SK-N-SH treated with all-trans-retinoic acid at 6 μM for 48 hours (cell line): ENCODE results near the gene RAET1E.

ENCODE experiments used
- ARNTL ChIP-seq: fragments of 450-650 bp; formaldehyde crosslinking; IDR thresholded peaks from 2 replicates; pipeline ENCODE4 v1.5.0; 2020; ENCODE audit warnings: low read depth, mild to moderate bottlenecking, moderate library complexity, borderline replicate concordance
- RARB ChIP-seq: fragments of 250-450 bp; sonication (Bioruptor Pico); IDR thresholded peaks from 2 replicates; pipeline ENCODE4 v1.8.0; 2021; ENCODE audit warnings: mild to moderate bottlenecking, moderate library complexity
- TOX ChIP-seq: fragments of 250-450 bp; sonication (Bioruptor Pico); IDR thresholded peaks from 2 replicates; pipeline ENCODE4 v1.8.0; 2021; ENCODE audit warnings: mild to moderate bottlenecking, moderate library complexity, borderline replicate concordance
- ZC3H10 ChIP-seq: fragments of 250-450 bp; sonication (Bioruptor Pico); IDR thresholded peaks from 2 replicates; pipeline ENCODE4 v1.5.1; 2021; ENCODE audit warnings: mild to moderate bottlenecking, moderate library complexity
- ZFP3 ChIP-seq: fragments of 250-450 bp; sonication (Bioruptor Pico); IDR thresholded peaks from 2 replicates; pipeline ENCODE4 v1.5.0; 2020; ENCODE audit warnings: mild to moderate bottlenecking, moderate library complexity
- TF ChIP-seq, protein P1 (sequence below): fragments of 250-450 bp; sonication (Bioruptor Pico); IDR thresholded peaks from 2 replicates; pipeline ENCODE4 v1.8.0; 2021; ENCODE audit warnings: low read depth, mild to moderate bottlenecking, moderate library complexity, borderline replicate concordance
- TF ChIP-seq, protein P2 (sequence below): fragments of 250-450 bp; sonication (Bioruptor Pico); IDR thresholded peaks from 2 replicates; pipeline ENCODE4 v1.5.0; 2020; ENCODE audit warnings: mild to moderate bottlenecking, moderate library complexity

DNA sequence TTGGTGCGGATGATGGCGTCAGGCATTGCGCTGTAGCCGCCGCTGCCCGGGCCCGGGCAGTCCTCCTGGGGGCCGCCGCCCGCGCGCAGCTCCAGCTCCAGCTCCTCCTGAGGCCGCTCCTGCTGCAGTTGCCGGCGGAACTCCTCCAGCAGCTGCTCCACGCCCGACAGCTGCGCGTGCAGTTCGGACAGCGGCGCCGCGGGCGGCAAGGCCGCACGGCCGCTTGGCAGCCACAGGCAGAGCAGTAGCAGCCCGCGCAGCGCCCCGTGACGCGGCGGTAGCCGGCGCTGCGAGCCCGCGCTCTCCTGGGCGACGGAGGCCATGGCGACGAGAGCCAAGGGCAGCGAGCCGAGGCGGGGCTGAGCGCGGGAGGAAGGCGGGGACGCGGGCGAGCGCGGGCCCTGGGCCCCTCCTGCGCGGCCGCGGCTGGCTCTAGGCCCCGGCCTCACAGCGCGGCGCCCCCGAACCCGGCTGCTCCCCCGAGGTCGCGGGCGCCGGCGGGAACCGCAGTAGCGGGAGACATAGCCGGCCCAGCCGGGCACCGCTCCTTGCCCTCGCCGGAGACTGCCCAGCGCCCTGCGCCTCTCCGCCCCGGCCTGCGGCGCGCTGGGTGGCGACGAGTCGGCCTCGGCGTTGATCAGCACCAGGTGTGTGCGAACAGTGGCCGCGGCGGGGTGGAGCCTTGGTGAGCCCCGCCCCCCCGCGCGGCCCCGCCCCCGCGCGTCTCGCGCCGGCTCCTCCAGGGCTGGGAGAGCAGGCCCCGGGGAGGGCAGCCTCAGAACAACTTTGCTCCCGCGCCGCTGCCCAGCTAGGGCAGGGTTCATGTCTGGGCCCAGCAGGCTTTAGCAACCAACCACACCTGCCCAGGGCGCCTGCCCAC is 34.0 kb downstream of the RAET1E start, which contains the start of gene LRP11:
- TF ChIP-seq ZFP3 (CRISPR knock-in tag) (peak; percentile 85; the same call in 1 of the 2 replicates), ARNTL (CRISPR knock-in tag) (no peak), ZC3H10 (CRISPR knock-in tag) (no peak), RARB (CRISPR knock-in tag) (no peak), TOX (no peak)
- TF ChIP-seq, protein P1, sequence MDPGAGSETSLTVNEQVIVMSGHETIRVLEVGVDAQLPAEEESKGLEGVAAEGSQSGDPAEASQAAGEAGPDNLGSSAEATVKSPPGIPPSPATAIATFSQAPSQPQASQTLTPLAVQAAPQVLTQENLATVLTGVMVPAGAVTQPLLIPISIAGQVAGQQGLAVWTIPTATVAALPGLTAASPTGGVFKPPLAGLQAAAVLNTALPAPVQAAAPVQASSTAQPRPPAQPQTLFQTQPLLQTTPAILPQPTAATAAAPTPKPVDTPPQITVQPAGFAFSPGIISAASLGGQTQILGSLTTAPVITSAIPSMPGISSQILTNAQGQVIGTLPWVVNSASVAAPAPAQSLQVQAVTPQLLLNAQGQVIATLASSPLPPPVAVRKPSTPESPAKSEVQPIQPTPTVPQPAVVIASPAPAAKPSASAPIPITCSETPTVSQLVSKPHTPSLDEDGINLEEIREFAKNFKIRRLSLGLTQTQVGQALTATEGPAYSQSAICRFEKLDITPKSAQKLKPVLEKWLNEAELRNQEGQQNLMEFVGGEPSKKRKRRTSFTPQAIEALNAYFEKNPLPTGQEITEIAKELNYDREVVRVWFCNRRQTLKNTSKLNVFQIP (CRISPR knock-in tag): no peak
- TF ChIP-seq, protein P2, sequence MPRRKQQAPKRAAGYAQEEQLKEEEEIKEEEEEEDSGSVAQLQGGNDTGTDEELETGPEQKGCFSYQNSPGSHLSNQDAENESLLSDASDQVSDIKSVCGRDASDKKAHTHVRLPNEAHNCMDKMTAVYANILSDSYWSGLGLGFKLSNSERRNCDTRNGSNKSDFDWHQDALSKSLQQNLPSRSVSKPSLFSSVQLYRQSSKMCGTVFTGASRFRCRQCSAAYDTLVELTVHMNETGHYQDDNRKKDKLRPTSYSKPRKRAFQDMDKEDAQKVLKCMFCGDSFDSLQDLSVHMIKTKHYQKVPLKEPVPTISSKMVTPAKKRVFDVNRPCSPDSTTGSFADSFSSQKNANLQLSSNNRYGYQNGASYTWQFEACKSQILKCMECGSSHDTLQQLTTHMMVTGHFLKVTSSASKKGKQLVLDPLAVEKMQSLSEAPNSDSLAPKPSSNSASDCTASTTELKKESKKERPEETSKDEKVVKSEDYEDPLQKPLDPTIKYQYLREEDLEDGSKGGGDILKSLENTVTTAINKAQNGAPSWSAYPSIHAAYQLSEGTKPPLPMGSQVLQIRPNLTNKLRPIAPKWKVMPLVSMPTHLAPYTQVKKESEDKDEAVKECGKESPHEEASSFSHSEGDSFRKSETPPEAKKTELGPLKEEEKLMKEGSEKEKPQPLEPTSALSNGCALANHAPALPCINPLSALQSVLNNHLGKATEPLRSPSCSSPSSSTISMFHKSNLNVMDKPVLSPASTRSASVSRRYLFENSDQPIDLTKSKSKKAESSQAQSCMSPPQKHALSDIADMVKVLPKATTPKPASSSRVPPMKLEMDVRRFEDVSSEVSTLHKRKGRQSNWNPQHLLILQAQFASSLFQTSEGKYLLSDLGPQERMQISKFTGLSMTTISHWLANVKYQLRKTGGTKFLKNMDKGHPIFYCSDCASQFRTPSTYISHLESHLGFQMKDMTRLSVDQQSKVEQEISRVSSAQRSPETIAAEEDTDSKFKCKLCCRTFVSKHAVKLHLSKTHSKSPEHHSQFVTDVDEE (CRISPR knock-in tag): no peak
